Neural progenitor cell (in vitro differentiated cells): Measurements from ENCODE around the gene LRRTM4. TPM values are rescaled to one million over a fixed set of nuclear protein-coding genes. Genes with fewer than 3 reads are reported as not detected.

Experiments
- DNase-seq: peaks from one replicate; pipeline ENCODE4 v3.0.0-alpha.2; 2016; ENCODE audit warnings: low spot score
- H2AFZ ChIP-seq: fragments of 200-600 bp; sonication (generic); replicated peaks from 2 replicates; pipeline ENCODE4 v1.6.1; 2016; ENCODE audit warnings: antibody characterized with exemption
- H3F3A ChIP-seq: fragments of 200-600 bp; sonication (generic); 2 replicates; pipeline ENCODE4 v1.6.1; 2016; ENCODE audit warnings: antibody characterized with exemption, low read depth
- H3K27ac ChIP-seq: fragments of 200-600 bp; sonication (generic); 2 replicates; pipeline ENCODE4 v1.5.1; 2016; ENCODE audit warnings: mild to moderate bottlenecking
- H3K27me3 ChIP-seq: fragments of 200-600 bp; sonication (generic); 2 replicates; pipeline ENCODE4 v1.6.1; 2016; ENCODE audit warnings: mild to moderate bottlenecking, moderate library complexity
- H3K36me3 ChIP-seq: fragments of 200-600 bp; sonication (generic); 2 replicates; pipeline ENCODE4 v1.5.1; 2016
- H3K4me1 ChIP-seq: fragments of 200-600 bp; sonication (generic); 2 replicates; pipeline ENCODE4 v1.6.1; 2016; ENCODE audit warnings: mixed run types
- H3K4me2 ChIP-seq: fragments of 200-600 bp; sonication (generic); 2 replicates; pipeline ENCODE4 v1.6.1; 2016
- H3K4me3 ChIP-seq: fragments of 200-600 bp; sonication (generic); 2 replicates; pipeline ENCODE4 v1.5.1; 2016
- H3K79me2 ChIP-seq: fragments of 200-600 bp; sonication (generic); 2 replicates; pipeline ENCODE4 v1.6.1; 2016; ENCODE audit warnings: low read depth
- H3K9ac ChIP-seq: fragments of 200-600 bp; sonication (generic); 2 replicates; pipeline ENCODE4 v1.6.1; 2016
- H3K9me3 ChIP-seq: fragments of 200-600 bp; sonication (generic); 2 replicates; pipeline ENCODE4 v1.5.1; 2016; ENCODE audit warnings: low read depth
- H4K20me1 ChIP-seq: fragments of 200-600 bp; sonication (generic); 2 replicates; pipeline ENCODE4 v1.6.1; 2016; ENCODE audit warnings: low read depth
- H3K27ac Mint-ChIP-seq: 3 replicates; pipeline ENCODE4 v1.8.0; 2021; ENCODE audit warnings: mixed read lengths
- H3K27me3 Mint-ChIP-seq: 2 replicates; pipeline ENCODE4 v1.8.0; 2022; ENCODE audit warnings: low read depth, mild to moderate bottlenecking, inconsistent platforms, moderate library complexity, mixed read lengths; ENCODE audit not compliant: insufficient read depth
- H3K36me3 Mint-ChIP-seq: 3 replicates; pipeline ENCODE4 v1.8.0; 2021; ENCODE audit warnings: mixed read lengths
- H3K4me1 Mint-ChIP-seq: 3 replicates; pipeline ENCODE4 v1.8.0; 2021; ENCODE audit warnings: mixed read lengths
- H3K4me3 Mint-ChIP-seq: 3 replicates; pipeline ENCODE4 v1.8.0; 2021; ENCODE audit warnings: mild to moderate bottlenecking, moderate library complexity, mixed read lengths
- H3K9me3 Mint-ChIP-seq: 3 replicates; pipeline ENCODE4 v1.8.0; 2020; ENCODE audit warnings: mixed read lengths
- EZH2 ChIP-seq: fragments of 200-600 bp; sonication (generic); IDR thresholded peaks from 2 replicates; pipeline ENCODE4 v1.6.1; 2017; ENCODE audit warnings: antibody characterized with exemption, mild to moderate bottlenecking, moderate library complexity
- EZH2phosphoT487 ChIP-seq: fragments of 200-600 bp; sonication (generic); IDR thresholded peaks from 2 replicates; pipeline ENCODE4 v1.6.1; 2017; ENCODE audit warnings: antibody characterized with exemption
- total RNA-seq: library from RNA; depleted of rRNA; stranded (reverse); fragments of >200 nt; gene quantifications from 2 replicates; pipeline ENCODE4 v1.2.3, GENCODE V29; 2015; ENCODE audit warnings: low replicate concordance
- TF ChIP-seq, protein P1 (sequence below): fragments of 200-600 bp; sonication (generic); IDR thresholded peaks from 2 replicates; pipeline ENCODE4 v1.5.1; 2017; ENCODE audit warnings: antibody characterized with exemption, mild to moderate bottlenecking

LRRTM4 gene
- total RNA-seq, 1 donor from 2014 or later = 20.4 TPM

DNA sequence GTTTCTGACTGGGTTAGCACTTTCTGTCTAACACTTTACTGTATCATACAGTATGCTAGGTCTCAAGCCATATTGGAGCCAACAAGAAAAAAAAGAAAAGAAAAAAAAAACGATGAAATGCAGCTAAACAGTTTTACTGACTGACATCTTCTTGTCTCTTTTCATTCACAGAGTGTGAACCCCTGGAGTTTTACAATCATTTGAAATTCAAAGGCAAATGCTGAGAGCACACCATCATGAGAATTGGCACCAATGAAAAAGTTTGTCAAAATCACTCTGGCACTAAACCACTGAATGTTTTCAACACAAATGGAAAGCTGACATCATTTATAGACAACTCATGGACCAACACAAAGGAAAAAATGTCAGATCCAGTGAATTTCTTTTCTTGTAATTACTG lies 513.3 kb downstream of the LRRTM4 start:
- no peak overlapping the region for H2AFZ ChIP-seq
- H3K9me3 ChIP-seq = no peaks in the 10 kb centered on the region
- Mint-ChIP-seq H3K9me3 (peaks cover 13% of the 10 kb centered on the region), H3K4me1 (peaks cover 47% of the 10 kb centered on the region), H3K36me3 (peaks cover 5% of the 10 kb centered on the region), H3K27ac (peak overlapping the region; percentile 88), H3K27me3 (peaks cover 7% of the 10 kb centered on the region), H3K4me3 (no peak overlapping the region)
- H3K27me3 ChIP-seq = no peaks in the 10 kb centered on the region
- H3K79me2 ChIP-seq = no peaks in the 10 kb centered on the region
- TF ChIP-seq EZH2phosphoT487 = no peak
- TF ChIP-seq, protein P1, sequence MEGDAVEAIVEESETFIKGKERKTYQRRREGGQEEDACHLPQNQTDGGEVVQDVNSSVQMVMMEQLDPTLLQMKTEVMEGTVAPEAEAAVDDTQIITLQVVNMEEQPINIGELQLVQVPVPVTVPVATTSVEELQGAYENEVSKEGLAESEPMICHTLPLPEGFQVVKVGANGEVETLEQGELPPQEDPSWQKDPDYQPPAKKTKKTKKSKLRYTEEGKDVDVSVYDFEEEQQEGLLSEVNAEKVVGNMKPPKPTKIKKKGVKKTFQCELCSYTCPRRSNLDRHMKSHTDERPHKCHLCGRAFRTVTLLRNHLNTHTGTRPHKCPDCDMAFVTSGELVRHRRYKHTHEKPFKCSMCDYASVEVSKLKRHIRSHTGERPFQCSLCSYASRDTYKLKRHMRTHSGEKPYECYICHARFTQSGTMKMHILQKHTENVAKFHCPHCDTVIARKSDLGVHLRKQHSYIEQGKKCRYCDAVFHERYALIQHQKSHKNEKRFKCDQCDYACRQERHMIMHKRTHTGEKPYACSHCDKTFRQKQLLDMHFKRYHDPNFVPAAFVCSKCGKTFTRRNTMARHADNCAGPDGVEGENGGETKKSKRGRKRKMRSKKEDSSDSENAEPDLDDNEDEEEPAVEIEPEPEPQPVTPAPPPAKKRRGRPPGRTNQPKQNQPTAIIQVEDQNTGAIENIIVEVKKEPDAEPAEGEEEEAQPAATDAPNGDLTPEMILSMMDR = no peak
- TF ChIP-seq EZH2 = no peak
- no peaks in the 10 kb centered on the region for H3K36me3 ChIP-seq
- H3F3A ChIP-seq = no peaks in the 10 kb centered on the region
- H3K27ac ChIP-seq = no peak overlapping the region
- no peak overlapping the region for H3K4me2 ChIP-seq
- no peak overlapping the region for H3K4me3 ChIP-seq
- no peak overlapping the region for H3K9ac ChIP-seq
- H3K4me1 ChIP-seq = peaks cover 31% of the 10 kb centered on the region
- H4K20me1 ChIP-seq = no peaks in the 10 kb centered on the region
- DNase-seq = no peak

DNA sequence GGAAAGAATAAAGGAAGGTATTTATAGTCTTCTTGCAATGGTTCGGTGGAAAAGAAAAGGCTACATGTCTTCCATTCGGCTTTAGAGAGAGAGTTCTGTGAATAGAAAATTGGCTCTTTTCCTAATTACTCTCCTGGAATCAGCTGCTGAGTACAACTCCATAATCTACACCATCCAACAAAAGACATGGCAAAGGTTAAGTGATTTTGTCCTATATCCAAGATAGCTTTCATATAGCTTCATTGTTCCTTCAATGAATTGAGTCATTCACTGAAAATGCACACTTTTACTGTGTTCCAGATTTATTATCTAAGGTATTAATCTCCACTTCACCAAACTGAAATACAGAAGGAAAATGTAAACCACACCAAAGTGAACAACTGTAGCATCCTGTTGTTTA lies 514.5 kb downstream of the LRRTM4 start:
- no peaks in the 10 kb centered on the region for H3F3A ChIP-seq
- H3K27ac Mint-ChIP-seq = peak overlapping the region; percentile 26

DNA sequence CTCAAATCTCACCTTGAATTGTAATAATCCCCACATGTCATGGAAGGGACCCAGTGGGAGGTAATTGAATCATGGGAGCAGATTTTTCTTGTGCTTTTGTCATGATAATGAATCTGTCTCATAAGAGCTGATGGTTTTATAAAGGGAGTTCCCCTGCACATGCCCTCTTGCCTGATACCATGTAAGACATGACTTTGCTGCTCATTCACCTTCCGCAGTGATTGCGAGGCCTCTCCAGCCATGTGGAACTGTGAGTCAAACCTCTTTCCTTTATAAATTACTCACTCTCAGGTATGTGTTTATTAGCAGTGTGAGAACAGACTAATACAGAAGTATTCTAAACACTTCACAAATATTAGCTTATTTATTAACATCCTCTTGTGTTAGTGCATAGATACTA lies 516.7 kb downstream of the LRRTM4 start:
- Histone ChIP-seq H3K9ac (no peak overlapping the region), H4K20me1 (no peaks in the 10 kb centered on the region), H3K4me2 (no peak overlapping the region), H3K36me3 (no peaks in the 10 kb centered on the region), H3K9me3 (no peaks in the 10 kb centered on the region), H3F3A (no peaks in the 10 kb centered on the region), H3K4me1 (peaks cover 31% of the 10 kb centered on the region), H3K27ac (no peak overlapping the region), H3K27me3 (no peaks in the 10 kb centered on the region), H3K79me2 (no peaks in the 10 kb centered on the region), H3K4me3 (no peak overlapping the region), H2AFZ (no peak overlapping the region)
- H3K9me3 Mint-ChIP-seq = peaks cover 16% of the 10 kb centered on the region
- no peak for DNase-seq
- H3K27ac Mint-ChIP-seq = no peak overlapping the region
- peaks cover 10% of the 10 kb centered on the region for H3K36me3 Mint-ChIP-seq
- H3K4me1 Mint-ChIP-seq = peaks cover 37% of the 10 kb centered on the region
- TF ChIP-seq, protein P1 = no peak
- TF ChIP-seq EZH2 (no peak), EZH2phosphoT487 (no peak)
- H3K4me3 Mint-ChIP-seq = no peak overlapping the region
- H3K27me3 Mint-ChIP-seq = peaks cover 3% of the 10 kb centered on the region

More for the DNA sequence above, 514.5 kb downstream of the LRRTM4 start:
- DNase-seq = peak; percentile 21
- Mint-ChIP-seq H3K4me1 (peaks cover 42% of the 10 kb centered on the region), H3K27me3 (peaks cover 3% of the 10 kb centered on the region), H3K9me3 (peaks cover 20% of the 10 kb centered on the region), H3K4me3 (no peak overlapping the region), H3K36me3 (peaks cover 10% of the 10 kb centered on the region)
- Histone ChIP-seq H3K27me3 (no peaks in the 10 kb centered on the region), H3K4me1 (peaks cover 31% of the 10 kb centered on the region), H3K27ac (peak overlapping the region; percentile 40), H3K9ac (no peak overlapping the region), H3K9me3 (no peaks in the 10 kb centered on the region), H2AFZ (no peak overlapping the region), H3K36me3 (no peaks in the 10 kb centered on the region), H4K20me1 (no peaks in the 10 kb centered on the region), H3K79me2 (no peaks in the 10 kb centered on the region), H3K4me2 (peak overlapping the region; percentile 9), H3K4me3 (no peak overlapping the region)
- TF ChIP-seq EZH2phosphoT487 (no peak), EZH2 (no peak)
- TF ChIP-seq, protein P1 = no peak
